Measurements from ENCODE around the gene SUDS3. TPM values are rescaled to one million over a fixed set of nuclear protein-coding genes. Genes with fewer than 3 reads are reported as not detected.

SUDS3 gene
- total RNA-seq, 1 donor from 2014 or later, result 44.8 TPM

GRCh38 chr12:118372541-118373495 lies 3.5 kb upstream of the SUDS3 start, which contains the start of gene TAOK3:
Gene TAOK3, minus strand, starts transcription at chr12:118372907. Its CDS starts 117,340 bp downstream, at chr12:118255567.
- Mint-ChIP-seq H3K4me1 (peaks cover 36% of the 10 kb centered on the region), H3K4me3 (peak within 1 kb of the TSS; percentile 93), H3K27ac (ENCODE audit: unreplicated experiment) (peak within 1 kb of the TSS; percentile 90), H3K27me3 (ENCODE audit: low read depth) (peaks cover 37% of the 10 kb centered on the region), H3K9me3 (no peaks in the 10 kb centered on the region), H3K36me3 (ENCODE audit: low read depth) (no peaks in the 10 kb centered on the region)
- DNase-seq (ENCODE audit: low read depth, low spot score), result peak; percentile 91
- no peak for TF ChIP-seq CTCF (conservative IDR thresholded peaks at IDR 0.05)

GRCh38 chr12:118373616-118374015 lies 2.7 kb upstream of the SUDS3 start:
- no peak for TF ChIP-seq CTCF (conservative IDR thresholded peaks at IDR 0.05)
- H3K36me3 Mint-ChIP-seq (ENCODE audit: low read depth), result no peaks in the 10 kb centered on the region
- peaks cover 40% of the 10 kb centered on the region for H3K4me1 Mint-ChIP-seq
- no peak for DNase-seq (ENCODE audit: low read depth, low spot score)
- no peak overlapping the region for H3K27ac Mint-ChIP-seq (ENCODE audit: unreplicated experiment)
- peaks cover 37% of the 10 kb centered on the region for H3K27me3 Mint-ChIP-seq (ENCODE audit: low read depth)
- H3K9me3 Mint-ChIP-seq, result no peaks in the 10 kb centered on the region
- H3K4me3 Mint-ChIP-seq, result peak overlapping the region; percentile 93

- DNase-seq (ENCODE audit: low read depth, low spot score), result no peak
- H3K27ac Mint-ChIP-seq (ENCODE audit: unreplicated experiment), result no peak overlapping the region
- H3K9me3 Mint-ChIP-seq, result no peaks in the 10 kb centered on the region
- H3K27me3 Mint-ChIP-seq (ENCODE audit: low read depth), result peaks cover 36% of the 10 kb centered on the region
- TF ChIP-seq CTCF (conservative IDR thresholded peaks at IDR 0.05), result no peak
- H3K4me1 Mint-ChIP-seq, result peaks cover 40% of the 10 kb centered on the region
- H3K4me3 Mint-ChIP-seq, result peak overlapping the region; percentile 93
- H3K36me3 Mint-ChIP-seq (ENCODE audit: low read depth), result no peaks in the 10 kb centered on the region
These were observed 2.1 kb upstream of the SUDS3 start for GRCh38 chr12:118374126-118374725.

- Mint-ChIP-seq H3K27me3 (ENCODE audit: low read depth) (peaks cover 31% of the 10 kb centered on the region), H3K4me1 (peaks cover 40% of the 10 kb centered on the region), H3K27ac (ENCODE audit: unreplicated experiment) (no peak overlapping the region), H3K9me3 (no peaks in the 10 kb centered on the region), H3K36me3 (ENCODE audit: low read depth) (no peaks in the 10 kb centered on the region), H3K4me3 (peak overlapping the region; percentile 93)
- TF ChIP-seq CTCF (conservative IDR thresholded peaks at IDR 0.05), result no peak
- DNase-seq (ENCODE audit: low read depth, low spot score), result no peak
These were observed 1.4 kb upstream of the SUDS3 start for GRCh38 chr12:118374909-118375308.

- H3K4me1 Mint-ChIP-seq, result peaks cover 40% of the 10 kb centered on the region
- no peaks in the 10 kb centered on the region for H3K36me3 Mint-ChIP-seq (ENCODE audit: low read depth)
- no peaks in the 10 kb centered on the region for H3K9me3 Mint-ChIP-seq
- no peak for TF ChIP-seq CTCF (conservative IDR thresholded peaks at IDR 0.05)
- DNase-seq (ENCODE audit: low read depth, low spot score), result no peak
- H3K27me3 Mint-ChIP-seq (ENCODE audit: low read depth), result peaks cover 26% of the 10 kb centered on the region
- no peak overlapping the region for H3K27ac Mint-ChIP-seq (ENCODE audit: unreplicated experiment)
- peak overlapping the region; percentile 93 for H3K4me3 Mint-ChIP-seq
These were observed 1.0 kb upstream of the SUDS3 start for GRCh38 chr12:118375348-118375747.
